ENCODE data around the gene ZYG11B.

DNA sequence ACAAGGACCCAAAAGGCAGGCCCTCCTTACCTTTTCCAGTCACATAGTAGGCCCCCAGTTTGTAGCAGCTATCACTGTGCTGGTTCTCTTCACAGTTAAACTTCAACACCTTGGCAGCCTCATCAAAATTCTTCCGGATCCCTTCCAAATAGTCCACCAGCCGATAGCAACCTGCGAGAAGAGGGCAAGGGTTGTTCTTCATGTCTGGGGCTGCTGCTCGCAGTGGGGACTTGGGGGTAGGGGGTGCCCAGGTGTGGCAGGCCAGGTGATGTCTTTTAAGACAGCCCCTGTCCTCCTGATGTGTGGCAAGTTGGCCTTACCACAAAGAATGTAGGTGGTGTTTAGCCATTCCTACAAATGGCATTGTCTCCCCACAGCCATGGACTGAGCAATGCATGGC, 33.6 kb upstream of the ZYG11B start:
- TF ChIP-seq EZH2phosphoT487 (IDR thresholded peaks at IDR 0.05; ENCODE audit: low read depth, severe bottlenecking, unreplicated experiment) (no peak), EZH2 (IDR thresholded peaks at IDR 0.05; ENCODE audit: borderline replicate concordance) (no peak)
- TF ChIP-seq, protein P1, sequence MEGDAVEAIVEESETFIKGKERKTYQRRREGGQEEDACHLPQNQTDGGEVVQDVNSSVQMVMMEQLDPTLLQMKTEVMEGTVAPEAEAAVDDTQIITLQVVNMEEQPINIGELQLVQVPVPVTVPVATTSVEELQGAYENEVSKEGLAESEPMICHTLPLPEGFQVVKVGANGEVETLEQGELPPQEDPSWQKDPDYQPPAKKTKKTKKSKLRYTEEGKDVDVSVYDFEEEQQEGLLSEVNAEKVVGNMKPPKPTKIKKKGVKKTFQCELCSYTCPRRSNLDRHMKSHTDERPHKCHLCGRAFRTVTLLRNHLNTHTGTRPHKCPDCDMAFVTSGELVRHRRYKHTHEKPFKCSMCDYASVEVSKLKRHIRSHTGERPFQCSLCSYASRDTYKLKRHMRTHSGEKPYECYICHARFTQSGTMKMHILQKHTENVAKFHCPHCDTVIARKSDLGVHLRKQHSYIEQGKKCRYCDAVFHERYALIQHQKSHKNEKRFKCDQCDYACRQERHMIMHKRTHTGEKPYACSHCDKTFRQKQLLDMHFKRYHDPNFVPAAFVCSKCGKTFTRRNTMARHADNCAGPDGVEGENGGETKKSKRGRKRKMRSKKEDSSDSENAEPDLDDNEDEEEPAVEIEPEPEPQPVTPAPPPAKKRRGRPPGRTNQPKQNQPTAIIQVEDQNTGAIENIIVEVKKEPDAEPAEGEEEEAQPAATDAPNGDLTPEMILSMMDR (IDR thresholded peaks at IDR 0.05; ENCODE audit: poor library complexity), result no peak

Data from hepatocyte (in vitro differentiated cells).